ENCODE data around the gene CRIP1.

The CRIP1 gene

GRCh38 chr14:105485739-105486162 lies 935 bp upstream of the CRIP1 start:
- Histone ChIP-seq H3K4me3 (peak overlapping the region; percentile 63 to 65), H3K4me1 (peaks cover 25 to 96% (median 86%) of the 10 kb centered on the region in 4 donors), H3K27ac (peak overlapping the region; percentile 97 to 98), H3K9me3 (no peaks in the 10 kb centered on the region), H3K27me3 (no peaks in the 10 kb centered on the region), H3K36me3 (no peaks in the 10 kb centered on the region)
- intact Hi-C loops (cut with DNase I; ENCODE audit: low total_unique reads) = no loop called here
- peak; percentile 22 to 31 for TF ChIP-seq CTCF (IDR thresholded peaks at IDR 0.05)
- DNase-seq = no peak

- no peak for TF ChIP-seq CTCF (IDR thresholded peaks at IDR 0.05)
- H3K36me3 ChIP-seq = no peaks in the 10 kb centered on the region
- peak overlapping the region; percentile 97 to 98 for H3K27ac ChIP-seq
- H3K27me3 ChIP-seq = no peaks in the 10 kb centered on the region
- peaks cover 21 to 91% (median 81%) of the 10 kb centered on the region in 4 donors for H3K4me1 ChIP-seq
- DNase-seq = peak; percentile 75 to 95
- intact Hi-C loops (cut with DNase I; ENCODE audit: low total_unique reads) = no loop called here
- H3K4me3 ChIP-seq = peak overlapping the region; percentile 63 to 65
- H3K9me3 ChIP-seq = no peaks in the 10 kb centered on the region
These were observed 325 bp downstream of the CRIP1 start for GRCh38 chr14:105486974-105487448.

- H3K4me1 ChIP-seq = peaks cover 16 to 91% (median 79%) of the 10 kb centered on the region in 4 donors
- intact Hi-C loops (cut with DNase I; ENCODE audit: low total_unique reads) = no loop called here
- peak overlapping the region; percentile 97 to 98 for H3K27ac ChIP-seq
- no peak for TF ChIP-seq CTCF (IDR thresholded peaks at IDR 0.05)
- DNase-seq = peak; percentile 46 to 81
- no peaks in the 10 kb centered on the region for H3K9me3 ChIP-seq
- H3K27me3 ChIP-seq = no peaks in the 10 kb centered on the region
- H3K36me3 ChIP-seq = peaks cover 0 to under 1% (median 0%) of the 10 kb centered on the region in 3 donors
- peak overlapping the region; percentile 63 to 65 for H3K4me3 ChIP-seq
These were observed 831 bp downstream of the CRIP1 start for GRCh38 chr14:105487449-105487985.

GRCh38 chr14:105487986-105488777 lies 1.5 kb downstream of the CRIP1 start:
- intact Hi-C loops (cut with DNase I; ENCODE audit: low total_unique reads) = loop anchor here (2.0 kb wide), 1 partner anchor 73 kb away; no protein-coding TSS in a partner anchor
- H3K36me3 ChIP-seq = peaks cover 0 to 7% (median 0%) of the 10 kb centered on the region in 3 donors
- H3K9me3 ChIP-seq = no peaks in the 10 kb centered on the region
- H3K27me3 ChIP-seq = no peaks in the 10 kb centered on the region
- DNase-seq = no peak
- H3K4me1 ChIP-seq = peaks cover 12 to 85% (median 72%) of the 10 kb centered on the region in 4 donors
- H3K4me3 ChIP-seq = peak overlapping the region; percentile 63 to 65
- TF ChIP-seq CTCF (IDR thresholded peaks at IDR 0.05) = no peak
- H3K27ac ChIP-seq = peak overlapping the region; percentile 97 to 98

- H3K27ac ChIP-seq = peak overlapping the region; percentile 97 to 98
- TF ChIP-seq CTCF (IDR thresholded peaks at IDR 0.05) = no peak
- H3K36me3 ChIP-seq = peaks cover 0 to 12% (median 0%) of the 10 kb centered on the region in 3 donors
- H3K4me1 ChIP-seq = peaks cover 4 to 77% (median 65%) of the 10 kb centered on the region in 4 donors
- intact Hi-C loops (cut with DNase I; ENCODE audit: low total_unique reads) = loop anchor here (2.0 kb wide), 1 partner anchor 74 kb away; no protein-coding TSS in a partner anchor
- no peaks in the 10 kb centered on the region for H3K27me3 ChIP-seq
- H3K9me3 ChIP-seq = no peaks in the 10 kb centered on the region
- H3K4me3 ChIP-seq = peak overlapping the region; percentile 63 to 65
- no peak for DNase-seq
These were observed 2.3 kb downstream of the CRIP1 start for GRCh38 chr14:105488781-105489541.
